Measurements from ENCODE around the gene CCDC157. TPM values are rescaled to one million over a fixed set of nuclear protein-coding genes. Genes with fewer than 3 reads are reported as not detected.
A peak's percentile ranks its signal among the peaks of the same experiment; 100 is the strongest.

Gene CCDC157
- total and polyA plus RNA-seq, 9 of the 15 experiments (the other 6 are each of a cell fraction or from before 2014, with no cell fraction given) = 0.04 to 1.3 (median 0.68) TPM

DNA sequence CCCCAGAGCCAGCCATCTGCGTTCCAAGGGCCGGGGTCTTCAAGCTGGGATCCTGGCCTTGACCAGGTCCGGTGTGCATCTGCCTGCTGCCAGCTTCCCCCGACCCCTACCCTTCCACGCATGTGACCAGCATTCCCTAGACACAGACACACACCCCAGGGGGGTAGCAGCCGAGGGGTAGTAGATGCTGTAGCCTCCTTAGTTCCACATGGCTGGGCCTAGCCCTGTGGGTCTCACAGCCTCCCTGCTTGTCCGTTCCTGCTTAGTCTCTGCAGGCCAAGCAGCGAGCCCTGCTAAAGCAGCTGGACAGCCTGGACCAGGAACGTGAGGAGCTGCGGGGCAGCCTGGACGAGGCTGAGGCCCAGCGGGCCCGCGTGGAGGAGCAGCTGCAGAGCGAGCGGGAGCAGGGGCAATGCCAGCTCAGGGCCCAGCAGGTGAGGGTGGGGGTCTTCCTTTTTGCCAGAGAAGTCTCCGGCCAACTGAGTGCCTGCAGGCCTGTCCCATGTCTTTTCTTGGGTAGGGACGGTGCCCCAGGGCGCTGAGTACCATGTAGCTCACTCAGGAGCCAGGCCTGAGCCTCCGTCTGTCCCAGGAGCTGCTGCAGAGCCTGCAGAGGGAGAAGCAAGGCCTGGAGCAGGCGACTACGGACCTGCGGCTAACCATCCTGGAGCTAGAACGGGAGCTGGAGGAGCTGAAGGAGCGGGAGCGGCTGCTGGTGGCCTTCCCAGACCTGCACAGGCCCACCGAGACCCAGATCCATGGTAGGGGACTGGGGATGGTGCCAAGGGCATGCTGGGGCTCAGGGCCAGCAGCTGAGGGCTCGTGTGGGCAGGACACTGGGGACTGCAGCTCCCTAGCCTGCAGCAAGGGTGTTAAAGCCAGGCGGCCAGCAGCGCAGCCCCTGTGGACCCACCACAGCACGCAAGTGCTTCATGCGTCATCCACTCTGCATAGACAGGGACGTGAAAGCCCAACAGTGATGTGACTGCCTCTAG lies 16.8 kb downstream of the CCDC157 start:
- H2AFZ ChIP-seq (ENCODE audit: low read depth, low read length) = no peak overlapping the region
- no peaks in the 10 kb centered on the region for H3K79me2 ChIP-seq (ENCODE audit: control insufficient read depth, insufficient read depth, low read length)
- intact Hi-C loops (cut with micrococcal nuclease) (no loop called here), in situ Hi-C loops (cut with MboI) (no loop called here)
- peak overlapping the region in 1 of 2 experiments; percentile 45; a peak in 2 of 4 replicates for H3K9ac ChIP-seq (ENCODE audit: insufficient read depth in 1 of 2, low read depth in 2 of 2, low read length in 2 of 2)
- no peaks in the 10 kb centered on the region; a peak in 1 of 5 replicates for H3K27me3 ChIP-seq (ENCODE audit: control insufficient read depth in 2 of 2, insufficient read depth in 2 of 2, low read length in 2 of 2)
- no peak for ATAC-seq
- no peaks in the 10 kb centered on the region for H3K36me3 ChIP-seq (ENCODE audit: control insufficient read depth, insufficient read depth, low read length)
- no peaks in the 10 kb centered on the region for H3K9me1 ChIP-seq (ENCODE audit: control insufficient read depth, insufficient read depth, low read length)
- H3K4me1 ChIP-seq (replicated peaks in 1 of 2; ENCODE audit: control insufficient read depth in 2 of 2, insufficient read depth in 2 of 2, low read length in 2 of 2) = peaks cover 0 to 15% of the 10 kb centered on the region in 2 experiments; a peak in 2 of 5 replicates
- no TSS peak for BruUV-seq (replicated peaks)
- FAIRE-seq = no peak
- H4K20me1 ChIP-seq (replicated peaks; ENCODE audit: control insufficient read depth, insufficient read depth, low read length) = no peaks in the 10 kb centered on the region
- no peak overlapping the region for H3K4me2 ChIP-seq (ENCODE audit: insufficient read depth, low read length)
- WGBS (ENCODE audit: insufficient coverage, low coverage, missing lambda C conversion rate) = 42% methylated on average over 19 of the region's 33 CpGs
- POLR2A ChIA-PET = interaction anchor here (2.4 kb wide), 1 partner anchor 8 kb away, joined by 9 read pairs; no protein-coding TSS in a partner anchor
- TF ChIP-seq POLR2G (IDR thresholded peaks at IDR 0.05; ENCODE audit: low read depth, low read length) (peak; percentile 39; the same call in 1 of the 2 replicates), ZNF445 (CRISPR knock-in tag; IDR thresholded peaks at IDR 0.05; ENCODE audit: low read depth) (no peak), ZNF239 (CRISPR knock-in tag; IDR thresholded peaks at IDR 0.05) (no peak), FOXK2 (conservative IDR thresholded peaks at IDR 0.05 in 1 of 2, IDR thresholded peaks at IDR 0.05 in 1 of 2; ENCODE audit: low read depth in 2 of 2) (no peak), ETS2 (tag; IDR thresholded peaks at IDR 0.05; ENCODE audit: borderline replicate concordance, poor library complexity, severe bottlenecking) (no peak)
- no peak overlapping the region for H3K4me3 ChIP-seq
- DNase-seq (ENCODE audit: extremely low read depth in 1 of 4, low spot score in 3 of 4) = no peak
- H3K9me3 ChIP-seq (replicated peaks; ENCODE audit: control insufficient read depth, insufficient read depth, low read depth, low read length) = no peaks in the 10 kb centered on the region
- no peak overlapping the region for H3K27ac ChIP-seq (ENCODE audit: extremely low read depth, low read depth, low read length)
- CTCF ChIA-PET (ENCODE audit: low intra/inter-chr PET ratio) = no interaction called here
